ENCODE results near the gene ILKAP. TPM values are rescaled to one million over a fixed set of nuclear protein-coding genes. Genes with fewer than 3 reads are reported as not detected.

Gene ILKAP
- polyA plus RNA-seq, 2 of the 4 experiments (the other 2 are of a cell fraction), result 36.3 to 41.4 TPM

DNA sequence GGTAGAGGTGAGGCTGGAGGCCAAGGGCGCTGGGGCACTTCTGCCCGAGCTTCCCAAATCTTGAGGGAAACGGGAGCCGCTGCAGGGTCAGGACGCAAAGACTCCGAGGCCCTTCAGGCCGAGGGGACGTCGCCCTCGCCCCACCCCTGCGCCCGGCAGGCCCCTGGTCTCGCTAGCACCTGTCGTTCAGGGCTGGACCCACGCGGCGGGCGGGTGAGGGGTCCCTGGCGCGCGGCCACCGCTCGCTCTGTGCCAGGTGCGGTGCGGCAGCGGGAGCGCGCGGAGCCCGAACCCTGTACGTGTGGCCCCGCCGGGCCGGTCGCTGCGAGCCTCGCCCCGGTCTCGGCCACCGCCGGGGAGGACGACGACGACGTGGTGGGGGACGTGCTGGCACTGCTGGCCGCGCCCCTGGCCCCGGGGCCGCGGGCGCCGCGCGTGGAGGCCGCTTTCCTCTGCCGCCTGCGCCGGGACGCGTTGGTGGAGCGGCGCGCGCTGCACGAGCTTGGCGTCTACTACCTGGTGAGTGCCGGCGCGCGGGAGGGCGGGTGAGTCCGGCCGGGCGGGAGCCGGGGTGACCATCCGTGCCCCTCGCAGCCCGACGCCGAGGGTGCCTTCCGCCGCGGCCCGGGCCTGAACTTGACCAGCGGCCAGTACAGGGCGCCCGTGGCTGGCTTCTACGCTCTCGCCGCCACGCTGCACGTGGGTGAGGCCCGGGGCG is 39.9 kb downstream of the ILKAP start:
- Histone ChIP-seq H3K4me1 (peaks cover 23% of the 10 kb centered on the region), H3K27ac (peak overlapping the region in 1 of 2 experiments; percentile 6; a peak in 1 of 6 replicates), H3K4me3 (no peak overlapping the region), H3K9me3 (no peaks in the 10 kb centered on the region), H3K4me2 (peak overlapping the region; percentile 59)
- FAIRE-seq, result no peak
- ChIA-PET POLR2A (no interaction called here), CTCF (interaction anchor here (1.1 to 1.4 kb wide), 2 partner anchors 10 to 39 kb away, joined by 4 read pairs; no protein-coding TSS in a partner anchor)
- no peak for DNase-seq (ENCODE audit: low read depth in 1 of 2, low spot score in 1 of 2)
- TF ChIP-seq RNF2 (IDR thresholded peaks at IDR 0.05; ENCODE audit: borderline replicate concordance, low read depth), result no peak
- no peak for TF ChIP-seq HOXA7 (CRISPR knock-in tag; IDR thresholded peaks at IDR 0.05)
- no peak for TF ChIP-seq NFE2L2 (conservative IDR thresholded peaks at IDR 0.05; ENCODE audit: low read length)
- TF ChIP-seq MAZ (IDR thresholded peaks at IDR 0.05; ENCODE audit: borderline replicate concordance, low read depth, low read length), result no peak
- TF ChIP-seq, protein P1, sequence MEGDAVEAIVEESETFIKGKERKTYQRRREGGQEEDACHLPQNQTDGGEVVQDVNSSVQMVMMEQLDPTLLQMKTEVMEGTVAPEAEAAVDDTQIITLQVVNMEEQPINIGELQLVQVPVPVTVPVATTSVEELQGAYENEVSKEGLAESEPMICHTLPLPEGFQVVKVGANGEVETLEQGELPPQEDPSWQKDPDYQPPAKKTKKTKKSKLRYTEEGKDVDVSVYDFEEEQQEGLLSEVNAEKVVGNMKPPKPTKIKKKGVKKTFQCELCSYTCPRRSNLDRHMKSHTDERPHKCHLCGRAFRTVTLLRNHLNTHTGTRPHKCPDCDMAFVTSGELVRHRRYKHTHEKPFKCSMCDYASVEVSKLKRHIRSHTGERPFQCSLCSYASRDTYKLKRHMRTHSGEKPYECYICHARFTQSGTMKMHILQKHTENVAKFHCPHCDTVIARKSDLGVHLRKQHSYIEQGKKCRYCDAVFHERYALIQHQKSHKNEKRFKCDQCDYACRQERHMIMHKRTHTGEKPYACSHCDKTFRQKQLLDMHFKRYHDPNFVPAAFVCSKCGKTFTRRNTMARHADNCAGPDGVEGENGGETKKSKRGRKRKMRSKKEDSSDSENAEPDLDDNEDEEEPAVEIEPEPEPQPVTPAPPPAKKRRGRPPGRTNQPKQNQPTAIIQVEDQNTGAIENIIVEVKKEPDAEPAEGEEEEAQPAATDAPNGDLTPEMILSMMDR (IDR thresholded peaks at IDR 0.05), result no peak
- TF ChIP-seq JUNB (IDR thresholded peaks at IDR 0.05), result no peak
- no peak for TF ChIP-seq ESRRA (IDR thresholded peaks at IDR 0.05; ENCODE audit: borderline replicate concordance, low read length)
- TF ChIP-seq RFX5 (IDR thresholded peaks at IDR 0.05), result no peak
- no peak for TF ChIP-seq SMC3 (IDR thresholded peaks at IDR 0.05)
- no peak for TF ChIP-seq CBX2 (IDR thresholded peaks at IDR 0.05; ENCODE audit: borderline replicate concordance, low read depth)
- TF ChIP-seq MYC (IDR thresholded peaks at IDR 0.05; ENCODE audit: borderline replicate concordance, low read length), result no peak
- TF ChIP-seq PHF8 (IDR thresholded peaks at IDR 0.05; ENCODE audit: borderline replicate concordance, low read depth), result no peak
- 81% methylated on average over 37 of the region's 95 CpGs for WGBS (ENCODE audit: missing lambda C conversion rate)
- no peak for ATAC-seq

DNA sequence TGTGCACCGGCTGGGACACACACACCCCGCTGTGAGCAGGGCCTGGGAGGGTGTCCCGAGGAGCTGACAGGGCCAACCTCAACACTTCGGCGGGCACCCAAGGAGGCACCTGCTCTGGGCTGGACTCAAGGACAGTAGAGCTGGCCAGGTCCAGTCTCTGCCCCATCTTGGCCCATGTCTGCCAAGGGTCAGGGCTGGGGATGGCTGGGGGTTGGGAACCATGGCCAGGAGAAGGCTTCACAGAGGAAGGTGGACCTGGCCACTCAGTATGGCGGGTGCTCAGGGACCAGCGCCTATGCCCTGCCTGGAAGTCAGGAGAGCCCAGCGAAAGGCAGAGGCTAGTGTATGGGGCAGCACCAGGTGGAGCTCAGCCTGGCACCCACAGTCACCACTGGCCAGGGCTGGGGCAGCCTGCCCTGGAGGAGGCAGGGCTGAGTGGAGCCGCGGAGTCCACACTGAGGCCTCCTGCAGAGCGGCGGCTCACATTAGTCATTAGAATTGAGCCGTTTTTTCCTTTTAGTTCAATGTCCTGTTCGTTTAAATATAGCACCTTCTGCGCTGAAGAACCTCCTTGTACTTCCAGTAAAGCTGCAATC is 40.6 kb downstream of the ILKAP start:
- FAIRE-seq, result no peak
- no peak overlapping the region for H3K4me3 ChIP-seq
- peak overlapping the region; percentile 59 for H3K4me2 ChIP-seq
- TF ChIP-seq KDM1A (IDR thresholded peaks at IDR 0.05; ENCODE audit: low read depth) (no peak), JUNB (IDR thresholded peaks at IDR 0.05) (no peak), CHD4 (IDR thresholded peaks at IDR 0.05; ENCODE audit: borderline replicate concordance) (no peak), CEBPB (IDR thresholded peaks at IDR 0.05) (no peak), NFE2L2 (conservative IDR thresholded peaks at IDR 0.05; ENCODE audit: low read length) (no peak), REST (IDR thresholded peaks at IDR 0.05) (no peak), HOXB5 (CRISPR knock-in tag; IDR thresholded peaks at IDR 0.05) (no peak), BCL3 (IDR thresholded peaks at IDR 0.05) (no peak), E2F6 (IDR thresholded peaks at IDR 0.05; ENCODE audit: borderline replicate concordance, low read depth) (no peak), RCOR1 (IDR thresholded peaks at IDR 0.05; ENCODE audit: low read depth, low read length) (no peak), POLR2AphosphoS2 (conservative IDR thresholded peaks at IDR 0.05; ENCODE audit: low read length) (no peak), RARB (CRISPR knock-in tag; IDR thresholded peaks at IDR 0.05) (no peak), HEYL (CRISPR knock-in tag; IDR thresholded peaks at IDR 0.05) (no peak), ZSCAN20 (CRISPR knock-in tag; IDR thresholded peaks at IDR 0.05) (no peak), NPAS2 (CRISPR knock-in tag; IDR thresholded peaks at IDR 0.05; ENCODE audit: borderline replicate concordance) (no peak)
- TF ChIP-seq, protein P2, sequence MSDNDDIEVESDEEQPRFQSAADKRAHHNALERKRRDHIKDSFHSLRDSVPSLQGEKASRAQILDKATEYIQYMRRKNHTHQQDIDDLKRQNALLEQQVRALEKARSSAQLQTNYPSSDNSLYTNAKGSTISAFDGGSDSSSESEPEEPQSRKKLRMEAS (IDR thresholded peaks at IDR 0.05), result no peak
- ChIA-PET CTCF (interaction anchor here (1.1 to 3.2 kb wide), 5 partner anchors 8 to 240 kb away, joined by 3 to 15 read pairs (median 4); no protein-coding TSS in a partner anchor), POLR2A (no interaction called here)
- 0 out of 6 replicates have a peak overlapping the region, but pooled peaks of 1 of the 2 experiments have one; percentile 1 for H3K27ac ChIP-seq
- DNase-seq (ENCODE audit: low read depth in 1 of 2, low spot score in 1 of 2), result no peak
- ATAC-seq, result peak in 1 of 2 experiments; percentile 1; a peak in 2 of 6 replicates
- H3K9me3 ChIP-seq, result no peaks in the 10 kb centered on the region
- H3K4me1 ChIP-seq, result peaks cover 16% of the 10 kb centered on the region; the same call in 2 of the 3 replicates
- 56% methylated on average over 10 of the region's 15 CpGs for WGBS (ENCODE audit: missing lambda C conversion rate)
